Measurements from ENCODE around the gene CCR6.

- TF ChIP-seq CTCF (IDR thresholded peaks at IDR 0.05) (no peak), POLR2AphosphoS5 (IDR thresholded peaks at IDR 0.05) (no peak), POLR2A (IDR thresholded peaks at IDR 0.05) (no peak), EP300 (IDR thresholded peaks at IDR 0.05) (no peak)
Observed at GRCh38 chr6:167099707-167100106, 23.2 kb upstream of the CCR6 start.
